Measurements from ENCODE around the gene ATP9A. TPM values are rescaled to one million over a fixed set of nuclear protein-coding genes. Genes with fewer than 3 reads are reported as not detected.

Gene ATP9A
- total and polyA plus RNA-seq, 2 of the 4 experiments (the other 2 are of a cell fraction) = 10.6 to 22.4 TPM

DNA sequence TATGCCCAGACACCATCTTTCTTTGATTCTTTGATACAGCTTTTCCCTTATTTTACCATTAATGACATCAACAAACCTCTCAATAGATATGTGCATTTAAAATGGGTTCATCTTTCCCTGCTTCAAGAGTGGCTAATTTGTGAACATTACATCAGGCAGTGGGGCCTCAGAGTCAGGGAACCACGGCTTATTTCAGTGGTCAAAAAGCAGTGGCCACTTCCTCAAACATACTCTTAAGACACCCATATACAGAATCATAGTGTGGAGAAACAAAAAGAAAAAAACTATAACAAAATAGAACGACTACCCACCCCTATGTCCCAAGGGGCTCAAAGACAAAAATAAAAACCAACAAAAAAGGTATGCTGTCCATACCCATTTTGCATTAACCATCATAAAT is 21.2 kb upstream of the ATP9A start:
- no peak overlapping the region for H3K9ac ChIP-seq (ENCODE audit: low read depth, low read length)
- H3K56ac ChIP-seq (ENCODE audit: extremely low read depth, insufficient read depth, low read length) = no peak overlapping the region
- H3K18ac ChIP-seq (ENCODE audit: low read depth, low read length) = no peak overlapping the region
- no peak overlapping the region for H2AFZ ChIP-seq (replicated peaks; ENCODE audit: low read length, poor library complexity)
- no peak overlapping the region for H3K4me2 ChIP-seq (ENCODE audit: low read depth, low read length)
- no peaks in the 10 kb centered on the region for H3K36me3 ChIP-seq (ENCODE audit: control insufficient read depth, insufficient read depth, low read length)
- no peak for DNase-seq
- no peak overlapping the region for H2AK9ac ChIP-seq (replicated peaks; ENCODE audit: low read depth, low read length, poor library complexity)
- in situ Hi-C loops (cut with MboI; ENCODE audit: low sequenced_read_pairs) = no loop called here
- no peaks in the 10 kb centered on the region; the same call in 1 of the 2 replicates for H3K27me3 ChIP-seq (ENCODE audit: control insufficient read depth, insufficient read depth, low read length)
- WGBS, 2 experiments (ENCODE audit: extremely low coverage in 2 of 2, insufficient read length in 1 of 2) = no CpG with 5 or more reads among the region's 2 CpGs
- no peaks in the 10 kb centered on the region for H3K9me1 ChIP-seq (ENCODE audit: insufficient read depth, low read length)
- no TSS peak for BruUV-seq (replicated peaks)
- POLR2A ChIA-PET (ENCODE audit: unreplicated experiment) = no interaction called here
- TF ChIP-seq ELK1 (IDR thresholded peaks at IDR 0.05; ENCODE audit: borderline replicate concordance, low read depth, low read length) = no peak
- TF ChIP-seq, protein P1, sequence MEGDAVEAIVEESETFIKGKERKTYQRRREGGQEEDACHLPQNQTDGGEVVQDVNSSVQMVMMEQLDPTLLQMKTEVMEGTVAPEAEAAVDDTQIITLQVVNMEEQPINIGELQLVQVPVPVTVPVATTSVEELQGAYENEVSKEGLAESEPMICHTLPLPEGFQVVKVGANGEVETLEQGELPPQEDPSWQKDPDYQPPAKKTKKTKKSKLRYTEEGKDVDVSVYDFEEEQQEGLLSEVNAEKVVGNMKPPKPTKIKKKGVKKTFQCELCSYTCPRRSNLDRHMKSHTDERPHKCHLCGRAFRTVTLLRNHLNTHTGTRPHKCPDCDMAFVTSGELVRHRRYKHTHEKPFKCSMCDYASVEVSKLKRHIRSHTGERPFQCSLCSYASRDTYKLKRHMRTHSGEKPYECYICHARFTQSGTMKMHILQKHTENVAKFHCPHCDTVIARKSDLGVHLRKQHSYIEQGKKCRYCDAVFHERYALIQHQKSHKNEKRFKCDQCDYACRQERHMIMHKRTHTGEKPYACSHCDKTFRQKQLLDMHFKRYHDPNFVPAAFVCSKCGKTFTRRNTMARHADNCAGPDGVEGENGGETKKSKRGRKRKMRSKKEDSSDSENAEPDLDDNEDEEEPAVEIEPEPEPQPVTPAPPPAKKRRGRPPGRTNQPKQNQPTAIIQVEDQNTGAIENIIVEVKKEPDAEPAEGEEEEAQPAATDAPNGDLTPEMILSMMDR (conservative IDR thresholded peaks at IDR 0.05; ENCODE audit: low read depth, low read length) = no peak
- TF ChIP-seq MAZ (IDR thresholded peaks at IDR 0.05; ENCODE audit: borderline replicate concordance, low read depth, low read length) = no peak
- TF ChIP-seq SMC3 (IDR thresholded peaks at IDR 0.05; ENCODE audit: low read depth, low read length) = no peak
- no peak for TF ChIP-seq CEBPB (IDR thresholded peaks at IDR 0.05; ENCODE audit: low read depth, low read length)
- TF ChIP-seq BHLHE40 (IDR thresholded peaks at IDR 0.05; ENCODE audit: low read depth, low read length) = no peak
- no peak for TF ChIP-seq USF2 (IDR thresholded peaks at IDR 0.05; ENCODE audit: low read depth, low read length)
- TF ChIP-seq NFE2L2 (IDR thresholded peaks at IDR 0.05; ENCODE audit: low read depth, low read length) = no peak
- no peak for TF ChIP-seq RFX5 (IDR thresholded peaks at IDR 0.05; ENCODE audit: low read depth, low read length)
- TF ChIP-seq FOS (IDR thresholded peaks at IDR 0.05; ENCODE audit: low read depth, low read length) = no peak
- TF ChIP-seq RCOR1 (IDR thresholded peaks at IDR 0.05; ENCODE audit: insufficient replicate concordance, low read length) = no peak
- no peak for TF ChIP-seq MXI1 (IDR thresholded peaks at IDR 0.05; ENCODE audit: borderline replicate concordance, low read depth, low read length)
- TF ChIP-seq RAD21 (IDR thresholded peaks at IDR 0.05; ENCODE audit: low read length) = no peak
- TF ChIP-seq POLR2A (IDR thresholded peaks at IDR 0.05; ENCODE audit: low read depth, low read length) = no peak
- no peak for TF ChIP-seq MAFK (IDR thresholded peaks at IDR 0.05; ENCODE audit: low read depth, low read length)
- no peak for TF ChIP-seq CHD1 (IDR thresholded peaks at IDR 0.05; ENCODE audit: low read depth, low read length)
- H3K4me3 ChIP-seq (ENCODE audit: insufficient read depth, low read depth, low read length) = no peak overlapping the region
- no peaks in the 10 kb centered on the region for H3K4me1 ChIP-seq (ENCODE audit: control insufficient read depth, insufficient read depth, low read length)
- no peak overlapping the region for H3K14ac ChIP-seq (replicated peaks; ENCODE audit: low read depth, low read length)
- no peak overlapping the region for H3K4ac ChIP-seq (ENCODE audit: low read depth, low read length)
- H4K5ac ChIP-seq (ENCODE audit: low read depth, low read length) = no peak overlapping the region
- intact Hi-C loops (cut with micrococcal nuclease) = no loop called here
- no peak overlapping the region for H2BK15ac ChIP-seq (ENCODE audit: low read depth, low read length)
- no peak overlapping the region for H3K23ac ChIP-seq (ENCODE audit: low read depth, low read length)
- no peak overlapping the region for H4K8ac ChIP-seq (ENCODE audit: low read depth in 2 of 2, low read length in 2 of 2)
- CTCF ChIA-PET = no interaction called here
- H3K27ac ChIP-seq (ENCODE audit: insufficient read depth, low read length) = no peak overlapping the region
- H2BK120ac ChIP-seq (ENCODE audit: low read depth, low read length) = no peak overlapping the region
- dilution Hi-C loops (cut with HindIII; ENCODE audit: low sequenced_read_pairs, unreplicated experiment) = no loop called here
- ATAC-seq (ENCODE audit: low read depth) = no peak
- H4K91ac ChIP-seq (ENCODE audit: insufficient read depth, low read depth, low read length) = no peak overlapping the region
- no peaks in the 10 kb centered on the region for H3K79me1 ChIP-seq (ENCODE audit: low read depth in 1 of 2, low read length in 2 of 2)
- H2BK5ac ChIP-seq (ENCODE audit: low read depth, low read length, poor library complexity, severe bottlenecking) = no peak overlapping the region
- no peak overlapping the region for H2AK5ac ChIP-seq (ENCODE audit: low read depth, low read length)
- peaks cover 2% of the 10 kb centered on the region; the same call in 1 of the 2 replicates for H3K9me3 ChIP-seq (ENCODE audit: control insufficient read depth, insufficient read depth, low read length)
- H4K20me1 ChIP-seq (ENCODE audit: insufficient read depth, low read length) = no peaks in the 10 kb centered on the region
- no peak overlapping the region for H2BK20ac ChIP-seq (ENCODE audit: low read depth, low read length)
